PFSK-1 (cell line): ENCODE results near the gene TRAK2.

ENCODE experiments used
- FOXP2 ChIP-seq: optimal IDR thresholded peaks from 2 replicates; pipeline ENCODE3; 2011; ENCODE audit warnings: borderline replicate concordance, control low read depth, inconsistent platforms; ENCODE audit not compliant: insufficient read depth; ENCODE audit errors: extremely low read length, extremely low read depth
- POLR2AphosphoS5 ChIP-seq: IDR thresholded peaks from 2 replicates; pipeline ENCODE4 v1.6.1; 2012; ENCODE audit warnings: low read depth, mild to moderate bottlenecking, control low read depth, low read length, moderate library complexity
- SIN3A ChIP-seq: IDR thresholded peaks from 2 replicates; pipeline ENCODE4 v1.6.1; 2012; ENCODE audit warnings: mild to moderate bottlenecking, low read length, moderate library complexity, borderline replicate concordance; ENCODE audit not compliant: insufficient read depth
- TAF1 ChIP-seq: IDR thresholded peaks from 2 replicates; pipeline ENCODE4 v1.6.1; 2012; ENCODE audit warnings: low read length, control low read depth, borderline replicate concordance; ENCODE audit not compliant: insufficient read depth
- TF ChIP-seq, protein P1 (sequence below), 2 experiments: IDR thresholded peaks; 2 replicates each; pipeline versions ENCODE4 v1.6.1 to v1.8.0; 2011 to 2012; ENCODE audit warnings: low read depth in 2 of 2, low read length in 2 of 2, control low read depth in 1 of 2, inconsistent platforms in 1 of 2, mild to moderate bottlenecking in 1 of 2, moderate library complexity in 1 of 2; ENCODE audit not compliant: insufficient read depth in 1 of 2

Gene TRAK2

DNA sequence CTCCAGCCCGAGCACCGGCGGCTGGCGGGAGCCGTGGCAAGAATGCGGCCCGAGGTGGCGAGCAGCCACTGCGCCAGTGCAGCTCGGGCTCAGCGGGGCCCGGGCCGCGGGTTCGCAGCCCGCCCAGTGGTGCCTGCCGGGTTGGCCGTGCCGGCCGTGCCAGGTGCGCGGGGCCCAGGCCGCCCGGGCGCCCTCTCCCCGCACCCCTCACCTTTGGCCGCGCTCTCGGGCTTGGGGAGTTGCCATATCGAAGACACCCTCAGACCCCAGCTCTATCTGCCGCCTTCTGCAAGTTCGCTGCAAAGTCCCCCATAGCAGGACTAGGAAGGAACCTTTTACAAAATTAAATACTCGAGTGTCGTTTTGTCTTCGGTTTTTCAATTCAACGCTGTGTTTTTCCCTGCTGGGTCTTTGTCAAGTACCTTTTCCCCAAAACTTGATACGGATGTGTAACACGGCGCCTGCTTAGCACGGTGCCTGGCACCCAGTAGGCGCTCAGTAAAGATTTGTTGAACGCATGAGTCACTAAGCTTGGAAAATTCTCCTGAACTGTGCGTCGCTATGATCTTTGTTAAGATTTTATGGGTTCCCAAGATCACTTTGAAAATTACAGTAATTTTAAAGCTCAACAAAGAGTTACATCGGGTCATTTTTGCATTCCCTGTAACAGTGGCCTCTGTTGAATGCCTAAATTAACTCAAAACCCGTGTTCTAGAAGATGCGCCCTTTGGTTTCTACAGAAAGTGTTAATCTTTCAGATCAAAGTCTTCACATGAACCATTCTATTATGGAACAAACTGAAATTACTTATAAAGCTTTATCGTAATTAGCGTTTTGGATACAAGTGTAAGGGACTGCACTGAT lies 1.0 kb upstream of the TRAK2 start:
- no peak for TF ChIP-seq SIN3A
- no peak for TF ChIP-seq TAF1
- no peak for TF ChIP-seq FOXP2
- TF ChIP-seq, protein P1, sequence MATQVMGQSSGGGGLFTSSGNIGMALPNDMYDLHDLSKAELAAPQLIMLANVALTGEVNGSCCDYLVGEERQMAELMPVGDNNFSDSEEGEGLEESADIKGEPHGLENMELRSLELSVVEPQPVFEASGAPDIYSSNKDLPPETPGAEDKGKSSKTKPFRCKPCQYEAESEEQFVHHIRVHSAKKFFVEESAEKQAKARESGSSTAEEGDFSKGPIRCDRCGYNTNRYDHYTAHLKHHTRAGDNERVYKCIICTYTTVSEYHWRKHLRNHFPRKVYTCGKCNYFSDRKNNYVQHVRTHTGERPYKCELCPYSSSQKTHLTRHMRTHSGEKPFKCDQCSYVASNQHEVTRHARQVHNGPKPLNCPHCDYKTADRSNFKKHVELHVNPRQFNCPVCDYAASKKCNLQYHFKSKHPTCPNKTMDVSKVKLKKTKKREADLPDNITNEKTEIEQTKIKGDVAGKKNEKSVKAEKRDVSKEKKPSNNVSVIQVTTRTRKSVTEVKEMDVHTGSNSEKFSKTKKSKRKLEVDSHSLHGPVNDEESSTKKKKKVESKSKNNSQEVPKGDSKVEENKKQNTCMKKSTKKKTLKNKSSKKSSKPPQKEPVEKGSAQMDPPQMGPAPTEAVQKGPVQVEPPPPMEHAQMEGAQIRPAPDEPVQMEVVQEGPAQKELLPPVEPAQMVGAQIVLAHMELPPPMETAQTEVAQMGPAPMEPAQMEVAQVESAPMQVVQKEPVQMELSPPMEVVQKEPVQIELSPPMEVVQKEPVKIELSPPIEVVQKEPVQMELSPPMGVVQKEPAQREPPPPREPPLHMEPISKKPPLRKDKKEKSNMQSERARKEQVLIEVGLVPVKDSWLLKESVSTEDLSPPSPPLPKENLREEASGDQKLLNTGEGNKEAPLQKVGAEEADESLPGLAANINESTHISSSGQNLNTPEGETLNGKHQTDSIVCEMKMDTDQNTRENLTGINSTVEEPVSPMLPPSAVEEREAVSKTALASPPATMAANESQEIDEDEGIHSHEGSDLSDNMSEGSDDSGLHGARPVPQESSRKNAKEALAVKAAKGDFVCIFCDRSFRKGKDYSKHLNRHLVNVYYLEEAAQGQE (IDR thresholded peaks at IDR 0.05; ENCODE audit: insufficient read depth in 1 of 2, low read depth in 2 of 2, low read length in 2 of 2) = no peak
- TF ChIP-seq POLR2AphosphoS5 = no peak

DNA sequence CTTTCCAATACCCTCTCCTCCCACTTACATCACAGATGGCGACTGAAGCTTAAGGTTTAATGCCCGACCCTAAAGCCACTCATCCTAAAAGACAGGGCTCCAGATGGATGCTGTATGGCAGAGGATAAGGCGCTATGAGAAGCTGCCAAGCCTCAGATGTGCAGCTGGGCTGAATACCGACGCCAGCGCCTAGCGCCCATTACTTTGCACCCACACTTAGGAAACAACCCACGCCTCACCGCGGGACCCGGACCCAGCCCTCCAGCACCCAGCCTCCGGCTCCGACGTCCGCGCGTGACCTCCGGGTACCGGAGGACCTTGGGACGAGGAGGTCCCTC lies 335 bp downstream of the TRAK2 start:
- no peak for TF ChIP-seq POLR2AphosphoS5
- TF ChIP-seq SIN3A = no peak
- TF ChIP-seq, protein P1 (IDR thresholded peaks at IDR 0.05; ENCODE audit: insufficient read depth in 1 of 2, low read depth in 2 of 2, low read length in 2 of 2) = no peak
- no peak for TF ChIP-seq TAF1
- TF ChIP-seq FOXP2 = no peak

DNA sequence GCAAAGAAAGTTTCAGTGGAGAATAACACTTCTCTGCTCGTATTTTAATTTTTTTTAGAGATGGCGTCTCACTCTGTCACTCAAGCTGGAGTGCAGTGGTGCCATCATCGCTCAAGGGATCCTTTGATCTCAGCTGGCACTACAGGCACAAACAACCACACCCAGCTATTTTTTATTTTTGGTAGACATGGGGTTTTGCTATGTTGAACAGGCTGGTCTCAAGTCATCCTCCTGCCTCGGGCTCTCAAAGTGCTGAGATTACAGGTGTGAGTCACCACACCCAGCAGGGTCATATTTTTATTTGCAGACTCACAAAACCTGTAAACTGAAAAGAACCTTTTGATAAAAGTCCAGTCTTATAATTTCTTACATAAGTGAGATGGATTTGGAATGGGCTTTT lies 2.6 kb downstream of the TRAK2 start:
- TF ChIP-seq POLR2AphosphoS5 = no peak
- TF ChIP-seq, protein P1 (IDR thresholded peaks at IDR 0.05; ENCODE audit: insufficient read depth in 1 of 2, low read depth in 2 of 2, low read length in 2 of 2) = no peak
- TF ChIP-seq SIN3A = no peak
- TF ChIP-seq FOXP2 = no peak
- no peak for TF ChIP-seq TAF1

DNA sequence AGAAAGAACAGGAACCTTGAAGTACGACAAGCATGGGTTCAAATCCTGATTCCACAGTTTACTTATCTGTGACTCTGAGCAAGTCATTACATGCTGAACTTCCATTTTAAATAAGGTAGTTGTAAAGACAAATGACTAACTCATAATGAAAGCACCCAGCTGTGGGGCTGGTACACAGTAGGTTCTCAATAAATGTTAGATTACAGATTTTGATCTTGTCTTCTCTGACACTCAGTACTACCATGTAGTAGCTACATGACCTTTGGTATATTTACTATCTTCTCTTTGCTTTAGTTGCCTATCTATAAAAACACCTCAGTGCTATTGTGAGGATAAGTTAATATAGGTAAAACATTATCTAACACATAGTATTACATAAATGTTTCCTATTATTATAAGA lies 3.2 kb downstream of the TRAK2 start:
- TF ChIP-seq FOXP2 = no peak
- TF ChIP-seq, protein P1 (IDR thresholded peaks at IDR 0.05; ENCODE audit: insufficient read depth in 1 of 2, low read depth in 2 of 2, low read length in 2 of 2) = no peak

DNA sequence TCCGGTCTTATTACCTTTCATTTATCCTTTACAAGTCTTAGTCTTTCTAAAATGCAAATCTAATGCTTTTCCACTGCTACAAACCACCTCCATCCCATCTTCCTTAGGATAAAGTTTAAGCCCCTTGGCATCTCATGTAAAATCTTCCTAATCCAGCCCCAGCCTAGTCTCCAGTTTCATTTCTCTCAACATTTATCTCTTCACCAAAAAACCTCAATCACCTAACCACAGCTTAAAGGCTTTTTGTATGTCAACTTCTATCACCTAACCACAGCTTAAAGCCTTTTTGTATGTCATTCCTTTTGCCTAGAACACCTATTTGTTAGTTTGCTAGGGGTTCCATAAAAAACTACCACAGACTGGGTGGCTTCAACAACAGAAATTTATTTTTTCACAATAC lies 4.2 kb downstream of the TRAK2 start:
- TF ChIP-seq TAF1 = no peak
